HG03342 (cell line): ENCODE measurements around the gene CDH13.

Experiments
- ATAC-seq: cut with Tn5 transposase; IDR thresholded peaks from one replicate; pipeline ENCODE4 v1.9.1; 2021; ENCODE audit warnings: mild to moderate bottlenecking, moderate library complexity; ENCODE audit not compliant: unreplicated experiment

The CDH13 gene

GRCh38 chr16:82684256-82684655, 57.5 kb downstream of the CDH13 start:
- no peak for ATAC-seq

GRCh38 chr16:82685526-82685925, 58.8 kb downstream of the CDH13 start:
- no peak for ATAC-seq

- ATAC-seq, result no peak
These were observed 67.6 kb downstream of the CDH13 start for GRCh38 chr16:82694239-82694874.

GRCh38 chr16:82695806-82696205, 69.0 kb downstream of the CDH13 start:
- ATAC-seq, result no peak

- ATAC-seq, result no peak
These were observed 72.5 kb downstream of the CDH13 start for GRCh38 chr16:82699260-82699659.

GRCh38 chr16:82699711-82700495, 73.1 kb downstream of the CDH13 start:
- ATAC-seq, result no peak

- ATAC-seq, result no peak
These were observed 73.9 kb downstream of the CDH13 start for GRCh38 chr16:82700541-82701235.

- ATAC-seq, result no peak
These were observed 74.7 kb downstream of the CDH13 start for GRCh38 chr16:82701442-82701955.

GRCh38 chr16:82703161-82703560, 76.4 kb downstream of the CDH13 start:
- no peak for ATAC-seq

- no peak for ATAC-seq
These were observed 77.4 kb downstream of the CDH13 start for GRCh38 chr16:82703871-82704768.

GRCh38 chr16:82709987-82710386, 83.2 kb downstream of the CDH13 start:
- ATAC-seq, result no peak

- no peak for ATAC-seq
These were observed 87.0 kb downstream of the CDH13 start for GRCh38 chr16:82713778-82714177.

GRCh38 chr16:82715160-82715559, 88.4 kb downstream of the CDH13 start:
- no peak for ATAC-seq

- no peak for ATAC-seq
These were observed 89.1 kb downstream of the CDH13 start for GRCh38 chr16:82715833-82716232.

- ATAC-seq, result no peak
These were observed 89.6 kb downstream of the CDH13 start for GRCh38 chr16:82716361-82716855.

- no peak for ATAC-seq
These were observed 93.6 kb downstream of the CDH13 start for GRCh38 chr16:82720414-82720813.

GRCh38 chr16:82726306-82726705, 99.5 kb downstream of the CDH13 start:
- no peak for ATAC-seq

- ATAC-seq, result peak; percentile 47
These were observed 102.1 kb downstream of the CDH13 start for GRCh38 chr16:82728901-82729300.

- no peak for ATAC-seq
These were observed 104.1 kb downstream of the CDH13 start for GRCh38 chr16:82730901-82731300.

- no peak for ATAC-seq
These were observed 105.7 kb downstream of the CDH13 start for GRCh38 chr16:82732461-82732860.
